Esophagus muscularis mucosa (tissue), 3 donors: ENCODE results near the gene POU4F2.

Experiments
- CTCF ChIP-seq, 3 experiments: fragments of 200-600 bp in 2 of 3; fragments of 450-650 bp in 1 of 3; sonication (generic) in 2 of 3; IDR thresholded peaks; one replicate each; pipeline ENCODE4 v1.5.1; 2017 to 2019; ENCODE audit warnings: antibody characterized with exemption in 3 of 3, mild to moderate bottlenecking in 2 of 3, moderate library complexity in 1 of 3
- EP300 ChIP-seq: sonication (generic); formaldehyde crosslinking; IDR thresholded peaks from one replicate; pipeline ENCODE4 v1.6.1; 2017; ENCODE audit warnings: antibody characterized with exemption

GRCh38 chr4:146638333-146638785 lies 334 bp upstream of the POU4F2 start:
- TF ChIP-seq EP300 (no peak), CTCF (IDR thresholded peaks at IDR 0.05) (no peak)
